Activated CD8-positive, alpha-beta memory T cell treated with anti-CD3 and anti-CD28 coated beads for 4 hours (primary cell): ENCODE measurements around the gene AHI1.

Experiments used
- DNase-seq, 2 donors: peaks; one replicate each; pipeline ENCODE4 v3.0.0-alpha.2; 2020; ENCODE audit warnings: low read depth in 2 of 2

AHI1 gene

GRCh38 chr6:135451617-135452190 lies 45.8 kb downstream of the AHI1 start:
- no peak for DNase-seq

- no peak for DNase-seq
Observed at GRCh38 chr6:135449246-135449645, 48.3 kb downstream of the AHI1 start.

GRCh38 chr6:135440087-135440792 lies 57.3 kb downstream of the AHI1 start:
- DNase-seq: no peak

DNA sequence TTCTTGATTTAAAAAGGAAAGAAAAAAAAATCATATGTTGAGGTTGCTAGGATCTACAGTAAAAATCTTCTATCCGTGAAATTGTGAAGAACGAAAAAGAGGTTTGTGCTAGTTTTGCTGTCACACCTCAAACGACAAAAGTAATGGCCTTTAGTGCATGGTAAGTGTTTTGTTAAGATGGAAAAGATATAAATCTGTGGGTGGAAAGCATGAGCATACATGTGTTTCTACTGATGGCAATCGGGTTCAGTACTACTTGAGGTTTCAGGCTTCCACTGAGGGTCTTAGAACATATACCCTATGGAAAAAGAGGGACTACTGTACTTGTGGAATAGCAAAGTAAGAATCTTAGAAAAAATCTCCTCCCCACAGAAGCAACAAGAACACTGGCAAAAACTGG lies 58.0 kb downstream of the AHI1 start:
- DNase-seq: no peak

- no peak for DNase-seq
Observed at GRCh38 chr6:135438907-135439535, 58.5 kb downstream of the AHI1 start.

DNA sequence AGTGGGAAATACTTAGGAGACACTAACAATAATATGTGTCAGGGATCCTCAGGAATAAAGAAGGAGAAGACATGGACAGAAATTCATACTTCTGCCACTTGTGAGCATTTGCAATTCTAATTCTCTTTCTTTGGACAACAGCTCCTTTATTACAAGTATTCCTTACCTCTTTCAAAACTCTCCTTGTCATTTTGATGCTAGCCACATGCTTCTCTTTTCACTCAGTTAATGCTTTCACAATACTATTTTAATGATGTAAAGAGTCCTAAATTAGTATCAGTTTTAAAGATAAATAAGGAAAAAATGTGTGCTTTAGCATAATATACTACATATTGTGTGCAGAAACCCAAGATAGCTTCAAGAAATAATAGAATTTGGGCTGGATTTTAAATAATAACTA lies 62.5 kb downstream of the AHI1 start:
- DNase-seq: no peak

DNA sequence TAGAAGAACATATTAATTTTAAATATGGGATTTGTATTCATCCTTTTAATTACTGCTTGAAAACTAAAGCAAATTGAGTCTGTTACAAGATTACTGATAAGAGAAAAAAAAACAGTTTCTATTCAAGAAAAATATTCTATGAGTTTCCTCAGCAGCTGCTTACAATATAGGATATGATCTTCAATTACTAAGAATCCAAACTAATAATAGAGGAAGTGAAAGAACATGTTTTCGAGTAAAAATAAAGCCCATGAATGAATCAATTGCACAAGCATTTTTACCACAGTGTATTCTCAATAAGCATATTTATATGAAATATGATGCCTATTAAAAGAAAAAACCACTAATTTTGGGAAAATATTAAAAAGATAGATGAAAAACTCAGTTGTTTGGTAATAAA lies 63.4 kb downstream of the AHI1 start:
- no peak for DNase-seq

DNA sequence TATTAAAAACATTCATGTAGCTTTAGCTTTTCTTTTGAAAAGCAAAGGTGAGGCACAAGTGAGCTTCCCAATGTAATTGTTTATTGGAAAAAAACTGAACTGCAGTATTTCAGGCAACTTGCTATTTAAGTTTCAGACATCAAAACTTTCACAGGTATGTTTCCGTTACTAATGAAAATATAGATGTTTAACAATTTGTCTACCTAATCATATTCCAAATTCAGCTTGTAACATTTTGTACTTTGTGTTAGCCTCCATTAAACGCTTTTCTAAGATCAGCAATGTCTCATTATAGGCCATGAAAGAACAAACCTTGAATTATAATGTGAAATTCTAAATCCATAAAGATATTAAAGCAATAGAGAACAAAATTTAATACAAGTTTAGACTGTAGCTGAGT lies 69.5 kb downstream of the AHI1 start:
- no peak for DNase-seq

DNA sequence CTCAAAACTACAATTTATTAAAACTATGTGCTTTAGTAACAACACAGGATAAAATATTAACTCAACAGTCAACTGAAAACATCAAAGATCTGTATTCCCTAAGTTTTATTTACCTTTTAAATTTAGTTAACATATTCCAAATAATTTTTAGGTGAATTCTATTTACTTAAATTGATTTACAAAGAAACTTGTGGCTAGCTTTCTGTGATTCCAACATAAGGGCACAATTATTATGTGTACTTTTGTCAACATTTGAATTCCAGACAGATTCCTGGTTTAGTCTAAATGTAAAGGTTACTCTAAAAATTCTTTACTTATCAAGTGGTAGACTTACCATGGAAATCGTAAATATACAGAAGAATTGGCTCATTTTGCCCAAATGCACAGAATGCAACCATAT lies 70.7 kb downstream of the AHI1 start:
- no peak for DNase-seq

- no peak for DNase-seq
Observed at GRCh38 chr6:135424385-135424784, 73.2 kb downstream of the AHI1 start.

GRCh38 chr6:135423649-135424128 lies 73.9 kb downstream of the AHI1 start:
- no peak for DNase-seq

DNA sequence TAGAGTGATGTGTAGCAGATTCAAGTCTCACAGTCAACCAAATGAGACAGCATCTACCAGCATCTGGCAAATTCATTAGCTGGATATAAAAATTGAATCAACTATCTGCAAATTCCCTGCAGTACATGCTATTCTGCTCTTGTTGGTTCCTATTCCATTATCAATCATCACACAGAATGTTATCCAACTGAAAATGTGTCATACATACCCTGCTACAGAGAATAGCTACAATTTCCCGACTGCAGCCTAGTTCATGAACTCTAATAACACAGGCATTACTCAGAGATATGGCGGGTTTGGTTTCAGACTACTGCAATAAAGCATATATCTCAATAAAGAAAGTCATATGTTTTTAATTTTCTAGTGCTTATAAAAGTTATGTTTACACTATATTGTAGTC lies 78.4 kb downstream of the AHI1 start:
- no peak for DNase-seq

DNA sequence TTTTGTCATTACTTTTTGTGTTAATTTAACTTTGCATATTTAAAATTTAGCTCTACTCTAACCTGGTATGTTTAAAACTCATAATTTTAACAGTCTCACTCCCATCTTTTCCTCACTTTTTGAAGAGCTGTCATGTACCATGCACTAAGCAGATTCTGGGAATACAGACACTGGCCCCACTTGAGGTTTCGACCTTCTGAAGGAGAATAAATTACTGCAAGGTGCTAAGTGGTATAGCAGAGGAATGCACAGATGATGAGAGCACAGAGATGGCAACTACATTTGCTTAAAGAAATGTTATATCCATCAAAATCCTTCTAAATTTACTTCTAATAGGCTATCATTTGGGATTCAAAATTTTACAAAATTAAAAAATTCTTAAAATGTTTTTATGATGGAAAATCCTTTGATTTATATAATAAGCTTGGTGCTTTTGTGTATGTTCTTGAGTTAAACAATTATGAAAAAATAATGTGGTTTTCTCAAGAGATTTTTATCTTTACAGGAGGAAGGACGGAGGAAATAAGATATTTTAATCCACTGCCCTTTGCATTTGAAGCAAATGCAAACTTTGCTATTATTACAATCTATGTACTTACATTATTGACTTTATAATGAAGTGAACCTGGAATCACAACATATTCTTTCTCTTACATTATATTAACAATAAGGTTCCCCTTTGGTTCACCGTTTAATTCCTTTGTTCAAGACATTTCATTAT lies 79.3 kb downstream of the AHI1 start:
- no peak for DNase-seq

- DNase-seq: no peak
Observed at GRCh38 chr6:135412761-135413160, 84.8 kb downstream of the AHI1 start.

- no peak for DNase-seq
Observed at GRCh38 chr6:135411849-135412248, 85.7 kb downstream of the AHI1 start.

DNA sequence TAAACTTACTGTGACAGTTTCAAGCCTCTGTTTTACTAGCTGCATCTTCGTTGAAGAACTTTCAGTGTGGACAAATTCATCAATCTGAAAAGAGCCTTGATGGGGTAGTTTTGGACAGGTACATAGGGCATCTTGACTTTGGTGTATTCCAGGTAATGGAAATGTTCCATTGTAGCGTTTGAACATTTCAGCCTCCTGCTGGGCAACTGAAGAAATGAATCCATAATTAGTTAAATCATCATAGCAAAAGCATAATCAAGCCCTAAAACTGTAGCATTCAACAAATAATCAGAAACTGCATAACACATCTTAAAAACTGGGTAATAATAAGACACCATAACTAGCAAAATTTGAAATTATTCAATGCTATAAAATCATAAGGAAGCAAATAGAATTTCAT lies 86.2 kb downstream of the AHI1 start:
- DNase-seq: no peak

- DNase-seq: no peak
Observed at GRCh38 chr6:135410856-135411255, 86.7 kb downstream of the AHI1 start.

- no peak for DNase-seq
Observed at GRCh38 chr6:135403584-135403983, 94.0 kb downstream of the AHI1 start.

- DNase-seq: no peak
Observed at GRCh38 chr6:135402311-135402710, 95.2 kb downstream of the AHI1 start.

GRCh38 chr6:135397172-135397952 lies 100.2 kb downstream of the AHI1 start:
- no peak for DNase-seq

GRCh38 chr6:135395136-135395535 lies 102.4 kb downstream of the AHI1 start:
- no peak for DNase-seq

DNA sequence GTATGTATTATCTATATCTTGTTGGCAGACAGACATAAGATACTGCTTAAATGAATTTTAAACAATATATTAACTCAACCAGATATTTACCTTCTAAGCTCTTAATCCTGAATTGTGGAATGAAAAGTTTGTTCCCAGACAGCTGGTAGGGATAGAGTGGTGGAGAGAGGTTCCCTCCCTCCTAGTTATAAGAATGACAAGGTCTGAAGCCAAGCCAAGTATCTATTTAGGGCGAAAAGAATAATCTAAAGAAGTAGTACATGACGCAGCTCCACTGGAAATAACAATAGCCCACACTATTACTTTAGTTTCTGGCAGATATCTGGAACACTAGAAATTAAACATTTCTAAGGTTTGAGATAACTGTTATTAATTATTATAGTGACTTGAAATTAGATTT lies 104.3 kb downstream of the AHI1 start:
- no peak for DNase-seq
